Measurements from ENCODE around the gene IDNK.

DNA sequence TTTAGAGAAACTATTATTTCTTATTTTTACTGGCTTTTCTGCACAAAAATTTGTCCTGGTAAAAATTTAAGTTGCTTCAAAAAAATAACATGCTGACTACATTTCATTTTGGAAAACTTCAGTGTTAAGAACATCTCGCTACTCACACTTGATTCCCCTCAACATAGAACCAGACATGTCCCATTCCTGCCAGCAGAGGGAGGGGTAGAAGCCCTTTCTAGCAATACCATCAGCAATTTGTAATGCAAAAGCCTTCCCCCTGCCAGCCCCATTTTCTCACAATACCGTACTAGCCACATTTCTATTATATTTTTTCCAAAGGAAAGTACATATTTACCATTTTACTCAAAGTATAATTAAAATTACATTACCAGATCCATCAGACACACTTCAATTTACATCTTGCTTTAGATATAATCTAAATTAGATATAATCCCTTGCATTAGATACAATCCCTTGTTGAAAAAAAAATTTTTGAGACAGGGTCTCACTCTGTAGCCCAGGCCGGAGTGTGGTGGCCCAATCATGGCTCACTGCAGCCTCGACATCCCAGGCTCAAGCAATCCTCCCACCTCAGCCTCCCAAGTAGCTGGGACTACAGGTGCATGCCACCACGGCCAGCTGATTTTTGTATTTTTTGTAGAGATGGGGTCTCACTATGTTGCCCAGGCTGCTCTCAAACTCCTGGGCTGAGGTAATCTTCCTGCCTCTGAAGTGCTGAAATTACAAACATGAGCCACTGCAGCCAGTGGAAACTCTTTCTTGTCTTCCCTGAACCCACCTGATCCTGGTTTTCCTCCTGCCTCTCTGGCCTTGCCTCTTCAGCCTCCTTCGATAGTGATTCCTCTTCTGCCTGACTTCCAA, 39.6 kb upstream of the IDNK start:
- TF ChIP-seq, protein P1, sequence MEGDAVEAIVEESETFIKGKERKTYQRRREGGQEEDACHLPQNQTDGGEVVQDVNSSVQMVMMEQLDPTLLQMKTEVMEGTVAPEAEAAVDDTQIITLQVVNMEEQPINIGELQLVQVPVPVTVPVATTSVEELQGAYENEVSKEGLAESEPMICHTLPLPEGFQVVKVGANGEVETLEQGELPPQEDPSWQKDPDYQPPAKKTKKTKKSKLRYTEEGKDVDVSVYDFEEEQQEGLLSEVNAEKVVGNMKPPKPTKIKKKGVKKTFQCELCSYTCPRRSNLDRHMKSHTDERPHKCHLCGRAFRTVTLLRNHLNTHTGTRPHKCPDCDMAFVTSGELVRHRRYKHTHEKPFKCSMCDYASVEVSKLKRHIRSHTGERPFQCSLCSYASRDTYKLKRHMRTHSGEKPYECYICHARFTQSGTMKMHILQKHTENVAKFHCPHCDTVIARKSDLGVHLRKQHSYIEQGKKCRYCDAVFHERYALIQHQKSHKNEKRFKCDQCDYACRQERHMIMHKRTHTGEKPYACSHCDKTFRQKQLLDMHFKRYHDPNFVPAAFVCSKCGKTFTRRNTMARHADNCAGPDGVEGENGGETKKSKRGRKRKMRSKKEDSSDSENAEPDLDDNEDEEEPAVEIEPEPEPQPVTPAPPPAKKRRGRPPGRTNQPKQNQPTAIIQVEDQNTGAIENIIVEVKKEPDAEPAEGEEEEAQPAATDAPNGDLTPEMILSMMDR (IDR thresholded peaks at IDR 0.05; ENCODE audit: borderline replicate concordance, extremely low read depth, low read length, poor library complexity, severe bottlenecking): peak; percentile 55
- TF ChIP-seq EZH2 (IDR thresholded peaks at IDR 0.05; ENCODE audit: borderline replicate concordance, low read depth, low read length, severe bottlenecking): no peak
